H1 (cell line): ENCODE data around the gene ZBTB45. TPM values are rescaled to one million over a fixed set of nuclear protein-coding genes. Genes with fewer than 3 reads are reported as not detected.
A peak's percentile ranks its signal among the peaks of the same experiment; 100 is the strongest.

ENCODE experiments used
- BRCA1 ChIP-seq: IDR thresholded peaks from 2 replicates; pipeline ENCODE4 v1.6.1; 2012; ENCODE audit warnings: low read depth, low read length, improper control_type of control experiment
- CBX8 ChIP-seq: fragments of 300-800, 300-1000 bp; sonication (generic); IDR thresholded peaks from 2 replicates; pipeline ENCODE4 v1.7.1; 2016; ENCODE audit warnings: low read depth, low read length, borderline replicate concordance
- CREB1 ChIP-seq: IDR thresholded peaks from 2 replicates; pipeline ENCODE4 v1.6.1; 2012; ENCODE audit warnings: inconsistent platforms
- CTBP2 ChIP-seq: IDR thresholded peaks from 2 replicates; pipeline ENCODE4 v1.7.0; 2011; ENCODE audit warnings: borderline replicate concordance, mild to moderate bottlenecking, moderate library complexity, mixed read lengths, low read length; ENCODE audit not compliant: insufficient read depth, insufficient read length
- EGR1 ChIP-seq: IDR thresholded peaks from 2 replicates; pipeline ENCODE4 v1.6.1; 2011; ENCODE audit warnings: low read depth, low read length, borderline replicate concordance
- GTF2F1 ChIP-seq: IDR thresholded peaks from 2 replicates; pipeline ENCODE4 v1.6.1; 2012; ENCODE audit warnings: low read depth, low read length, improper control_type of control experiment, borderline replicate concordance
- HDAC6 ChIP-seq: IDR thresholded peaks from one replicate; pipeline ENCODE4 v1.7.1; 2012; ENCODE audit warnings: low read depth, mild to moderate bottlenecking, inconsistent platforms, low read length, moderate library complexity
- KDM1A ChIP-seq: fragments of 200-600, 300-600 bp; sonication (generic); IDR thresholded peaks from 2 replicates; pipeline ENCODE4 v1.7.1; 2016; ENCODE audit warnings: mild to moderate bottlenecking, low read length, borderline replicate concordance
- KDM4A ChIP-seq: IDR thresholded peaks from one replicate; pipeline ENCODE4 v1.7.1; 2012; ENCODE audit warnings: low read depth, mild to moderate bottlenecking, moderate library complexity, low read length, inconsistent platforms; ENCODE audit not compliant: severe bottlenecking
- MAFK ChIP-seq: IDR thresholded peaks from 2 replicates; pipeline ENCODE4 v1.6.1; 2012; ENCODE audit warnings: low read depth, mild to moderate bottlenecking, improper control_type of control experiment, low read length
- NRF1 ChIP-seq: IDR thresholded peaks from 2 replicates; pipeline ENCODE4 v1.6.1; 2011; ENCODE audit warnings: mild to moderate bottlenecking, low read depth, low read length, improper control_type of control experiment
- PHF8 ChIP-seq: fragments of 200-600 bp; sonication (generic); conservative IDR thresholded peaks from 2 replicates; pipeline ENCODE4 v1.7.1; 2012; ENCODE audit warnings: low read depth, mild to moderate bottlenecking, inconsistent platforms, low read length, moderate library complexity
- POLR2A ChIP-seq, 2 experiments: IDR thresholded peaks; 1 replicate in 1 of 2; 2 replicates in 1 of 2; pipeline ENCODE4 v1.6.1; 2011; ENCODE audit warnings: low read depth in 2 of 2, low read length in 2 of 2, mild to moderate bottlenecking in 2 of 2; ENCODE audit errors: control extremely low read depth in 1 of 2
- POLR2AphosphoS5 ChIP-seq: IDR thresholded peaks from 2 replicates; pipeline ENCODE4 v1.6.1; 2011; ENCODE audit warnings: low read depth, low read length
- RBBP5 ChIP-seq: IDR thresholded peaks from 2 replicates; pipeline ENCODE4 v1.7.1; 2012; ENCODE audit warnings: low read depth, mild to moderate bottlenecking, inconsistent platforms, low read length, moderate library complexity, borderline replicate concordance
- RXRA ChIP-seq: IDR thresholded peaks from 2 replicates; pipeline ENCODE4 v1.6.1; 2011; ENCODE audit warnings: low read depth, mild to moderate bottlenecking, low read length, moderate library complexity; ENCODE audit not compliant: insufficient read depth
- SAP30 ChIP-seq: fragments of 300-600 bp; sonication (generic); IDR thresholded peaks from 2 replicates; pipeline ENCODE4 v1.7.1; 2012; ENCODE audit warnings: low read length, moderate library complexity, mild to moderate bottlenecking, inconsistent platforms; ENCODE audit not compliant: insufficient read depth, insufficient replicate concordance
- SP4 ChIP-seq: IDR thresholded peaks from 2 replicates; pipeline ENCODE4 v1.6.1; 2012; ENCODE audit warnings: low read length, inconsistent platforms
- SUZ12 ChIP-seq: fragments of 200-600 bp; sonication (generic); IDR thresholded peaks from 2 replicates; pipeline ENCODE4 v1.6.1; 2012; ENCODE audit warnings: mild to moderate bottlenecking, inconsistent platforms, low read length, moderate library complexity, mixed read lengths
- YY1 ChIP-seq: IDR thresholded peaks from 2 replicates; pipeline ENCODE4 v1.6.1; 2011; ENCODE audit warnings: low read depth, mild to moderate bottlenecking, low read length
- polyA plus RNA-seq, 7 experiments: library from polyadenylated mRNA; depleted of rRNA in 3 of 7; stranded (reverse) in 5 of 7; unstranded in 2 of 7; fragments of >200 nt in 5 of 7; fragments of 200-250 nt in 2 of 7; gene quantifications; 1 replicate in 5 of 7; 2 replicates in 1 of 7; 4 replicates in 1 of 7; pipeline versions ENCODE4 v1.2.1 to v1.2.3, GENCODE V29; 2011 to 2013; ENCODE audit warnings: missing spikeins in 2 of 7, mixed read lengths in 2 of 7
- total RNA-seq: library from RNA; stranded (reverse); fragmentation: NEBNext Ultra II Directional; extraction: Animal tissue kit (Norgen Biotek cat#: 25700); gene quantifications from 2 replicates; pipeline ENCODE4 v1.2.1, GENCODE V29; 2021
- TF ChIP-seq, protein P1 (sequence below): IDR thresholded peaks from 2 replicates; pipeline ENCODE4 v1.6.1; 2011; ENCODE audit warnings: low read depth, mild to moderate bottlenecking, low read length; ENCODE audit not compliant: insufficient read depth
- TF ChIP-seq, protein P2 (sequence below): IDR thresholded peaks from 2 replicates; pipeline ENCODE4 v1.6.1; 2012; ENCODE audit warnings: inconsistent platforms

ZBTB45 gene
- total and polyA plus RNA-seq, 2 of the 8 experiments (the other 6 are each of a cell fraction or from before 2014, with no cell fraction given): 16.9 to 17.2 TPM

DNA sequence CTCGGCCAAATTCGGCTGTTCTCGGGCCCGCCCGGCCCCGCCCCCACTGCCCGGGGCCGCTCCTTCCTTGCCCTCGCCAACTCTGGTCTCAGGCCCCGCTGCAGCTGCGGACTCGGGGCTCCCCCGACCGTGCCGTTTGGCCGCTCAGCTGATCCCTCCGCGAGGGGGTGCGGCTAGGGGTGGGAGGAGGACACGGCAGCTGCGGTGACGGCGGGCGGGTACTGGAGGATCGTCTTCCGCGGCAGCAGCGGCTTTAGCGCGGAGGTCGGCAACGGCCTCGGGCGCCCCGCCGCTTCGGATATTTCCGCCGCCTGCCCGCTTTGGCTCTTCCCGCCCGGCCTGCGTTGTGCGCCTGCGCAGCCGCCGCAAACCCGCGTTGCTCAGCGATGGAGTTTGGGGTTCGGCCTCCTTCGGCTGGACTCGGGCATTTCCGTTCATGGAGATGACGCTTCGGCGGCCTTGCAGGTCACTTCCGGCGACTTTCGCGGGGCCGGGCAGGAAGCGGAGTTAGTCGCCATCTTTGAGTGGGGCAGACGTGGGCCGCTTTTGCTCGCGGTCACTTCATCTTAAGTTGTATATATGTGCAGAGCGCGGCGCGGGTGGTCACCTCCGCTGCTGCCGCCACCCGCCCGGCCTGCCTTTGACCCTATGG is 39.1 kb upstream of the ZBTB45 start (continued):
- no peak for TF ChIP-seq RXRA
- no peak for TF ChIP-seq HDAC6
- TF ChIP-seq KDM4A: peak; percentile 25
- peak in 1 of 2 experiments; percentile 78; a peak in 2 of 3 replicates for TF ChIP-seq POLR2A (IDR thresholded peaks at IDR 0.05; ENCODE audit: control extremely low read depth in 1 of 2, low read depth in 2 of 2, low read length in 2 of 2)
- TF ChIP-seq, protein P1, sequence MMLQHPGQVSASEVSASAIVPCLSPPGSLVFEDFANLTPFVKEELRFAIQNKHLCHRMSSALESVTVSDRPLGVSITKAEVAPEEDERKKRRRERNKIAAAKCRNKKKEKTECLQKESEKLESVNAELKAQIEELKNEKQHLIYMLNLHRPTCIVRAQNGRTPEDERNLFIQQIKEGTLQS: no peak
- TF ChIP-seq BRCA1: no peak
- TF ChIP-seq CREB1: peak; percentile 92
- no peak for TF ChIP-seq CTBP2
- no peak for TF ChIP-seq GTF2F1
- TF ChIP-seq, protein P2, sequence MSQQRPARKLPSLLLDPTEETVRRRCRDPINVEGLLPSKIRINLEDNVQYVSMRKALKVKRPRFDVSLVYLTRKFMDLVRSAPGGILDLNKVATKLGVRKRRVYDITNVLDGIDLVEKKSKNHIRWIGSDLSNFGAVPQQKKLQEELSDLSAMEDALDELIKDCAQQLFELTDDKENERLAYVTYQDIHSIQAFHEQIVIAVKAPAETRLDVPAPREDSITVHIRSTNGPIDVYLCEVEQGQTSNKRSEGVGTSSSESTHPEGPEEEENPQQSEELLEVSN: peak; percentile 79
- no peak for TF ChIP-seq CBX8
- TF ChIP-seq MAFK: no peak
- peak; percentile 83 for TF ChIP-seq PHF8
- TF ChIP-seq SAP30: no peak
- TF ChIP-seq POLR2AphosphoS5: peak; percentile 65
- TF ChIP-seq SP4: peak; percentile 49; the same call in 1 of the 2 replicates
- no peak for TF ChIP-seq RBBP5
- TF ChIP-seq SUZ12: no peak
- TF ChIP-seq EGR1: no peak
- TF ChIP-seq YY1: peak; percentile 99
- TF ChIP-seq NRF1: peak; percentile 85
- no peak for TF ChIP-seq KDM1A
